BLaER1 treated with 17β-estradiol and CSF1 and Interleukin-3, amounts not matched to agents 10 nM and 100 nM (cell line): ENCODE results near the gene RPL36AL.
A peak's percentile ranks its signal among the peaks of the same experiment; 100 is the strongest.

Source experiments
- H3K27ac ChIP-seq, 11 experiments: shearing (Covaris generic); formaldehyde crosslinking; 2 replicates each; pipeline ENCODE4 v1.8.1; 2022
- H3K27me3 ChIP-seq, 11 experiments: shearing (Covaris generic); formaldehyde crosslinking; 2 replicates each; pipeline ENCODE4 v1.8.1; 2022
- H3K36me3 ChIP-seq, 11 experiments: shearing (Covaris generic); formaldehyde crosslinking; 2 replicates each; pipeline ENCODE4 v1.8.1; 2022
- H3K4me1 ChIP-seq, 10 experiments: shearing (Covaris generic); formaldehyde crosslinking; 2 replicates each; pipeline ENCODE4 v1.8.1; 2022
- H3K4me2 ChIP-seq, 11 experiments: shearing (Covaris generic); formaldehyde crosslinking; 2 replicates each; pipeline ENCODE4 v1.8.1; 2022
- H3K4me3 ChIP-seq, 10 experiments: shearing (Covaris generic); formaldehyde crosslinking; 2 replicates each; pipeline ENCODE4 v1.8.1; 2022
- H3K9ac ChIP-seq, 11 experiments: shearing (Covaris generic); formaldehyde crosslinking; 2 replicates each; pipeline ENCODE4 v1.8.1; 2022
- H3K9me3 ChIP-seq, 11 experiments: shearing (Covaris generic); formaldehyde crosslinking; replicated peaks in 1 of 11; 2 replicates each; pipeline ENCODE4 v1.8.1; 2022
- H4K20me1 ChIP-seq, 11 experiments: shearing (Covaris generic); formaldehyde crosslinking; 2 replicates each; pipeline ENCODE4 v1.8.1; 2022
- Cebpa-rat ChIP-seq, 11 experiments: shearing (Covaris generic); IDR thresholded peaks; 2 replicates each; pipeline ENCODE4 v1.8.1; 2022

Gene RPL36AL

GRCh38 chr14:49581209-49582112, 39.0 kb downstream of the RPL36AL start:
- Histone ChIP-seq H3K36me3 (peaks cover 70 to 91% (median 85%) of the 10 kb centered on the region in 11 experiments), H3K4me2 (peak overlapping the region in 5 of 11 experiments; percentile 17 to 96 (median 96); a peak in 6 of 22 replicates)

GRCh38 chr14:49579841-49580240, 40.6 kb downstream of the RPL36AL start:
- H3K4me1 ChIP-seq, result peaks cover 20 to 64% (median 33%) of the 10 kb centered on the region in 10 experiments
- H3K27ac ChIP-seq, result no peak overlapping the region
- peaks cover 56 to 97% (median 79%) of the 10 kb centered on the region in 11 experiments for H4K20me1 ChIP-seq
- TF ChIP-seq Cebpa-rat (IDR thresholded peaks at IDR 0.05), result no peak
- no peak overlapping the region for H3K4me3 ChIP-seq
- no peak overlapping the region for H3K9ac ChIP-seq
- H3K36me3 ChIP-seq, result peaks cover 84 to 100% (median 95%) of the 10 kb centered on the region in 11 experiments
- H3K9me3 ChIP-seq, result no peaks in the 10 kb centered on the region; a peak in 1 of 22 replicates
- peak overlapping the region in 1 of 11 experiments; percentile 17; a peak in 1 of 22 replicates for H3K4me2 ChIP-seq
- no peaks in the 10 kb centered on the region for H3K27me3 ChIP-seq

More at GRCh38 chr14:49581209-49582112, 39.0 kb downstream of the RPL36AL start:
- peaks cover 64 to 95% (median 86%) of the 10 kb centered on the region in 11 experiments for H4K20me1 ChIP-seq
- peaks cover 20 to 68% (median 34%) of the 10 kb centered on the region in 10 experiments for H3K4me1 ChIP-seq
- no peak overlapping the region for H3K27ac ChIP-seq
- no peaks in the 10 kb centered on the region for H3K27me3 ChIP-seq
- H3K9ac ChIP-seq, result no peak overlapping the region
- no peak overlapping the region for H3K4me3 ChIP-seq
- no peak for TF ChIP-seq Cebpa-rat (IDR thresholded peaks at IDR 0.05)
- H3K9me3 ChIP-seq, result no peaks in the 10 kb centered on the region

DNA sequence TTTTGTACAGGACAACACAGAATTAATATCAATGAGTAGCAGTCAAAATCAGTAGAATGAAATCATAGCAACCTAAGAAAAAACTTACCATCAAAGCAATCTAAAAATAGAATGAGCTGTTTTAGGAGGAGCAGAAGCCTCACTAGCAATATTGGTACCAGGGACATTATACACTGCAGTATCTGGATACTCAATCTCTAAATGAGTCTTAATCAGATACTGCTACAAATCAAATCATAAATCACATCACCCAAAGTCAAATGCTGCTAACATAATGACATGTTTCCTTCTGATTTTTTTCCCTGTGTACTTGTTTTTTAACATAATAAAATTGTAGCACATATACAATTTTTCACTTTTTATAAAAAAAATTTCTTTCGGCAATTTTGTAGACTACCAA, 42.3 kb downstream of the RPL36AL start:
- Histone ChIP-seq H3K9me3 (peaks cover 0 to 14% (median 5%) of the 10 kb centered on the region in 11 experiments; a peak in 12 of 22 replicates), H3K4me1 (peaks cover 7 to 47% (median 18%) of the 10 kb centered on the region in 10 experiments; a peak in 19 of 20 replicates), H3K27me3 (no peaks in the 10 kb centered on the region), H3K36me3 (peaks cover 84 to 100% (median 95%) of the 10 kb centered on the region in 11 experiments), H4K20me1 (peaks cover 39 to 86% (median 62%) of the 10 kb centered on the region in 11 experiments), H3K9ac (no peak overlapping the region), H3K4me3 (no peak overlapping the region), H3K4me2 (no peak overlapping the region), H3K27ac (no peak overlapping the region)
- TF ChIP-seq Cebpa-rat (IDR thresholded peaks at IDR 0.05), result no peak

DNA sequence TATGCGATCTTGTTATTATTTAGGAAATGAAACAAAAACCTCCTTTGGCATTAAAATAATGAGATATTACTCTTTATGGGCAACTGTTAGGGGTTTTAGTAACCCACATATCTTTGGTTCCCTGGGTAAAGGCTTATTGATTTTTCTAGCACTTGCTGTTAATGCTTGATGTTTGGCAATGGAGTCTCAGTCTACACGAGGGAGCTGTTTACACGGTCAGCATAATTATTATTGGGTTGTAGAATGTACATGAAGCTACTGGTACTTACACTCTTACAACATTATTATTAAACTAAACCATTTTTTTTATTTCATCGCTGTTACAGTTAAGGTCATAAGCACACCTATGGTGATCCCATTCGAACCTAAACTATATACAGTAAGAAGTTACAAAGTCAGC, 46.4 kb downstream of the RPL36AL start:
- H3K4me1 ChIP-seq, result peaks cover 0 to 6% (median 0%) of the 10 kb centered on the region in 10 experiments; a peak in 6 of 20 replicates
- H3K9me3 ChIP-seq, result peaks cover 5 to 34% (median 27%) of the 10 kb centered on the region in 11 experiments; a peak in 20 of 22 replicates
- no peaks in the 10 kb centered on the region for H3K27me3 ChIP-seq
- TF ChIP-seq Cebpa-rat (IDR thresholded peaks at IDR 0.05), result no peak
- peaks cover 75 to 93% (median 82%) of the 10 kb centered on the region in 11 experiments for H3K36me3 ChIP-seq
- H3K4me3 ChIP-seq, result no peak overlapping the region
- no peak overlapping the region for H3K4me2 ChIP-seq
- H4K20me1 ChIP-seq, result peaks cover under 1 to 45% (median 21%) of the 10 kb centered on the region in 11 experiments; a peak in 19 of 22 replicates
- no peak overlapping the region for H3K27ac ChIP-seq
- H3K9ac ChIP-seq, result no peak overlapping the region

DNA sequence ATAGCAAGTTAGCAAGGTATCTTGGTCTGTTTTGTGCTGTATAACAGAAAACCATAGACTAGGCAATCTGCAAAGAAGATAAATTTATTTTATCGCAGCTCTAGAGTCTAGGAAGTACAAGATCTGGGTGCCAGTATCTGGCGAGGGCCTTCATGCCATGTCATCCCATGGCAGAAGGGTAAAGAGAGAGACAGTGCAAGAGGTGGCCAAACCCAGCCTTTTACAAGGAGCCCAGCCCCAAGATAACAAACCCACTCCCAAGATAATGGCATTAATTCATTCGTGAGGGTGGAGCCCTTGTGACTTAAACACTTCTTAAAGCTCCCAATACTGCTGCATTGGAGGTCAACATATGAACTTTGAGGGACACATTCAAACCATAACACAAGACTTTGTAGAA, 51.1 kb downstream of the RPL36AL start:
- no peak overlapping the region for H3K27ac ChIP-seq
- peaks cover 5 to 32% (median 27%) of the 10 kb centered on the region in 11 experiments; a peak in 20 of 22 replicates for H3K9me3 ChIP-seq
- no peak overlapping the region for H3K4me3 ChIP-seq
- H3K36me3 ChIP-seq, result peaks cover 29 to 45% (median 36%) of the 10 kb centered on the region in 11 experiments
- H3K4me1 ChIP-seq, result no peaks in the 10 kb centered on the region
- H4K20me1 ChIP-seq, result 0 out of 22 replicates have a peak, but pooled peaks cover 0 to under 1% (median 0%) of the 10 kb centered on the region in 11 experiments
- no peak for TF ChIP-seq Cebpa-rat (IDR thresholded peaks at IDR 0.05)
- H3K27me3 ChIP-seq, result no peaks in the 10 kb centered on the region
- no peak overlapping the region for H3K9ac ChIP-seq
- no peak overlapping the region for H3K4me2 ChIP-seq
